PFSK-1 (cell line): ENCODE data around the gene STK39.
A peak's percentile ranks its signal among the peaks of the same experiment; 100 is the strongest.

Experiments
- FOXP2 ChIP-seq: optimal IDR thresholded peaks from 2 replicates; pipeline ENCODE3; 2011; ENCODE audit warnings: borderline replicate concordance, control low read depth, inconsistent platforms; ENCODE audit not compliant: insufficient read depth; ENCODE audit errors: extremely low read length, extremely low read depth
- POLR2AphosphoS5 ChIP-seq: IDR thresholded peaks from 2 replicates; pipeline ENCODE4 v1.6.1; 2012; ENCODE audit warnings: low read depth, mild to moderate bottlenecking, control low read depth, low read length, moderate library complexity
- SIN3A ChIP-seq: IDR thresholded peaks from 2 replicates; pipeline ENCODE4 v1.6.1; 2012; ENCODE audit warnings: mild to moderate bottlenecking, low read length, moderate library complexity, borderline replicate concordance; ENCODE audit not compliant: insufficient read depth
- TAF1 ChIP-seq: IDR thresholded peaks from 2 replicates; pipeline ENCODE4 v1.6.1; 2012; ENCODE audit warnings: low read length, control low read depth, borderline replicate concordance; ENCODE audit not compliant: insufficient read depth
- TF ChIP-seq, protein P1 (sequence below), 2 experiments: IDR thresholded peaks; 2 replicates each; pipeline versions ENCODE4 v1.6.1 to v1.8.0; 2011 to 2012; ENCODE audit warnings: low read depth in 2 of 2, low read length in 2 of 2, control low read depth in 1 of 2, inconsistent platforms in 1 of 2, mild to moderate bottlenecking in 1 of 2, moderate library complexity in 1 of 2; ENCODE audit not compliant: insufficient read depth in 1 of 2

The STK39 gene

DNA sequence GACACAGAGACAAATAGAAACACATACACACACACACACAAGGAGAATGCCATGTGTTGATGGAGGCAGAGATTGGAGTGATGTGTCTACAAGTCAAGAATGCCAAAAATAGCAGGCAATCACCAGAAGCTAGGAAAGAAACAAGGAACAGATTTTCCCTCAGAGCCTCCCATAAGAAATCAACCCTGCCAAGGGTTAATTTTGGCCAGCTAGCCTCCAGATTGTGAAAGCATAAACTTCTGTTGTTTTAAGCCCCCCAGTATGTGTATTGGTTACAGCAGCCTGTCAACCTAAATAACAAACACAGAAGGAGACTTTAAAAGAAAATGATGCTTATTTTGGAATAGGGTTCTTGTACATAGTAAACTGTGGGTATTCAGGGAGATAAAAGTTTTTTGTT lies 5.6 kb upstream of the STK39 start:
- TF ChIP-seq, protein P1, sequence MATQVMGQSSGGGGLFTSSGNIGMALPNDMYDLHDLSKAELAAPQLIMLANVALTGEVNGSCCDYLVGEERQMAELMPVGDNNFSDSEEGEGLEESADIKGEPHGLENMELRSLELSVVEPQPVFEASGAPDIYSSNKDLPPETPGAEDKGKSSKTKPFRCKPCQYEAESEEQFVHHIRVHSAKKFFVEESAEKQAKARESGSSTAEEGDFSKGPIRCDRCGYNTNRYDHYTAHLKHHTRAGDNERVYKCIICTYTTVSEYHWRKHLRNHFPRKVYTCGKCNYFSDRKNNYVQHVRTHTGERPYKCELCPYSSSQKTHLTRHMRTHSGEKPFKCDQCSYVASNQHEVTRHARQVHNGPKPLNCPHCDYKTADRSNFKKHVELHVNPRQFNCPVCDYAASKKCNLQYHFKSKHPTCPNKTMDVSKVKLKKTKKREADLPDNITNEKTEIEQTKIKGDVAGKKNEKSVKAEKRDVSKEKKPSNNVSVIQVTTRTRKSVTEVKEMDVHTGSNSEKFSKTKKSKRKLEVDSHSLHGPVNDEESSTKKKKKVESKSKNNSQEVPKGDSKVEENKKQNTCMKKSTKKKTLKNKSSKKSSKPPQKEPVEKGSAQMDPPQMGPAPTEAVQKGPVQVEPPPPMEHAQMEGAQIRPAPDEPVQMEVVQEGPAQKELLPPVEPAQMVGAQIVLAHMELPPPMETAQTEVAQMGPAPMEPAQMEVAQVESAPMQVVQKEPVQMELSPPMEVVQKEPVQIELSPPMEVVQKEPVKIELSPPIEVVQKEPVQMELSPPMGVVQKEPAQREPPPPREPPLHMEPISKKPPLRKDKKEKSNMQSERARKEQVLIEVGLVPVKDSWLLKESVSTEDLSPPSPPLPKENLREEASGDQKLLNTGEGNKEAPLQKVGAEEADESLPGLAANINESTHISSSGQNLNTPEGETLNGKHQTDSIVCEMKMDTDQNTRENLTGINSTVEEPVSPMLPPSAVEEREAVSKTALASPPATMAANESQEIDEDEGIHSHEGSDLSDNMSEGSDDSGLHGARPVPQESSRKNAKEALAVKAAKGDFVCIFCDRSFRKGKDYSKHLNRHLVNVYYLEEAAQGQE (IDR thresholded peaks at IDR 0.05; ENCODE audit: insufficient read depth in 1 of 2, low read depth in 2 of 2, low read length in 2 of 2) = no peak
- no peak for TF ChIP-seq SIN3A

DNA sequence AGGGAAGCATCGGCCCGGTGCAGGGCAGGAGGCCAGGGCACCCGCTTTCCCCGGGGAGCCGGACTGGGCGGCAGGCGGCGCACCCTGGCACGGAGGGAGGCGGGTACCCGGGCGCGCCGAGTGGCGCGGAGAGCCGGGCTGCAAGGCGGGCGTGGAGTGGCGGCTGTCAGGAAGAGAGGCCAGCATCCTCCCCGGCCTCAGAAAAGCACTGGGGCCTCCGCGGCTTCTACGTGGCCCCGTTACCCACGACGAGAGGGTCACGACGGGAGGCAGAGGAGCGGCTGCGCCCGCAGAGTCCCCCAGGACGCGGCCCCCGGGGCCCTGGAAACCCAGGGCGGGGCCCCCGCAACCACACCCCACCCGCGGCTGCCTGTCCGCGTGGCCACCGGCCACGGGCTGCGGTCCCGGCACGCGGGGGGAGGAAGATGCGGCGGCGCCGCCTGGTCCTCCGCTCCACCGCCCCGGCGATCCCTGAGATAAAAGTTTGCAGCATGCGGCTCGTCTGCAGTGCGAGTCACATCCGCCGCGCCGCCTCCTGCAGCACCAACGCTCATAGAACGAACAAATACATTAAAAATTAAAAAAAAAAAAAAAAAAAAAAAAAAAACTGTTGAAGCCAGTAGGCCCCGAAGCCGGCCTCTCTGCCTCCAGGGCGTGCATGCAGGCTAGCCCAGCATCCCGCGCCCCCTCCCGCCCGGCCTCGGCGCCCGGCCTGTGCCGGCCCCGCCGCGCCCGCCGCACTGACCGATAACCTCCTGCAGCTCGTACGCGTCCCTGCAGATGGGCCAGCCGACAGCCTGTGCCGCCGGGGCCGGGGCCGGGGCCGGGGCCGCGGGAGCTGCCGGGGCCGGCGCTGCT lies 683 bp downstream of the STK39 start:
- TF ChIP-seq SIN3A (peak; percentile 80; the same call in 1 of the 2 replicates), FOXP2 (no peak), POLR2AphosphoS5 (peak; percentile 41; the same call in 1 of the 2 replicates), TAF1 (0 out of 2 replicates have a peak, but pooled peaks have one; percentile 46)
- TF ChIP-seq, protein P1 (IDR thresholded peaks at IDR 0.05; ENCODE audit: insufficient read depth in 1 of 2, low read depth in 2 of 2, low read length in 2 of 2) = no peak

DNA sequence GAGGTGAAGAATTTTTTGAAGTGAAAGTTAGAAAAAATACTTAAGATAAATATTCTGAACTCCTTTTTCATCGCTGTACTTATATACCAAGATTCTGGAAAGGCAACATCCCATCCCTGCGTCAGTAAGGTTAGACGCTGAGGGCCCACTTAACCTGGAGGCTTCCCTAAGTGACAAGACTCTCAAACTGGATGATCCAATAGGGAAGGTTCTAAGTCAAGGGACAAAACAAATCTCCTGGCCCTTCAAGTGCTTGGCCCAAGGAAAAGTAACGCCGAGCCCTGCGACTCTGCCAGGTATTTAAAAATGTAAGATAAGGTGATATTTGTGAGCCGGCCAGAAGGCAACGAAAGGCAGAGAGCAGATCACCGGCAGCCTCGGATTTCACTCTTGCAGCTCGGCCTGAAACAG lies 1.3 kb downstream of the STK39 start:
- TF ChIP-seq POLR2AphosphoS5 (no peak), FOXP2 (no peak), TAF1 (no peak), SIN3A (no peak)
- TF ChIP-seq, protein P1 (IDR thresholded peaks at IDR 0.05; ENCODE audit: insufficient read depth in 1 of 2, low read depth in 2 of 2, low read length in 2 of 2) = no peak

DNA sequence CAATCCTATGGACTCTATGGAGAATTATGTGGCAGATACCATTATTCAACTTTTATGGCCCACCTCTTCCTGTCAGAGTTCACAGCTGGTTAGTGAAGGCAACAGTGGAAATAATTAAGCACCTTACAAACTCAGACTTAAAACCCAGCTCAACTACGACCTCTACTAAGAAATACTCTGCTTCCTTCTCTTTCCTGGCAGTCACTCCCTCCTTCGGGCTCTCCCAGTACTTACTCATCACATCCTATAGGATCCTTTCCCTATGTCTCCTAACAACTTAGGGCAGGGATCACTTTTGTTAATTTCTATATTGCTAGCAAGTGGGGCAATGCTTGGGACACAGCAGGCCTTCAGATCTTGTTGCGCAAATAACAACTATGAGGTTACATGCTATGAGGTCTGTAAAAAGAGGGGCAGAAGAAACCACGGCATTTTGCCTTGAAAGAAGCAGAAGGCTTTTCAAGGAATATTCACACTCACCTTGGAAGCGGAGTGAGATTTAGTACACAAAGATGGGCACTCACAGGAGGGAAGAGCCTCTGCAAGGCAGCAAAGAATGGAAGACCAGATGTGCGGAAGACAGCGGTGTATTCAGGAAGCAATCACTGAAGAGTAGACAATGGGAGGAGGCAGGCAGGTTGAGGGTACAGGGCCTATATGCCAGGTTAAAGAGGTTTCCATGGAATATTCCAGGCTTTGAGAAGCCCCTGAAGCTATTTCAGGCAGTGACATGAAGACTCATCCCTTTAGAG lies 2.1 kb downstream of the STK39 start:
- TF ChIP-seq FOXP2 = no peak
- TF ChIP-seq, protein P1 (IDR thresholded peaks at IDR 0.05; ENCODE audit: insufficient read depth in 1 of 2, low read depth in 2 of 2, low read length in 2 of 2) = no peak
- no peak for TF ChIP-seq POLR2AphosphoS5
- no peak for TF ChIP-seq TAF1
- no peak for TF ChIP-seq SIN3A
